ENCODE results near the gene TRAF3IP1.

Gene TRAF3IP1

GRCh38 chr2:238413368-238413767, 93.0 kb downstream of the TRAF3IP1 start:
- no peak for DNase-seq

- DNase-seq: peak; percentile 17
These were observed 94.9 kb downstream of the TRAF3IP1 start for GRCh38 chr2:238415036-238415764.

DNA sequence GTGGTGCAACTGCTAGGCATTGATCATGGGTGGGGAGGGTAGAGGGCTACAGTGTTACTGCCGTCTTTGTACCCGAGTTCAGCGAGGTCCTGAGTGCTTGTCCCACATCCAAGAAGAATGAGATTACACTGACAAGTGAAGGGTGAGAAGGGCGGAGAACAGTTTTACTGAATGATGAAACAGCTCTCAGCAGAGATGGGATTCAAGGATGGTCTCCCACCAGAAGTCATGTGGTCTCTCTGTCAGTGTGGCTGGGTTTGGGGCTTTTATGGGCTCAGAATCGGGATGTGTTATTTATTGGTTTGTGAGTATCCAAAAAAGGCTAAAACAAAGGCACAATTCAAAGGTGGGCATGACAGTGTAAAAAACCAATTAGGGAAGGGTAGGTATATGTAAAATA, 95.6 kb downstream of the TRAF3IP1 start:
- DNase-seq: no peak

DNA sequence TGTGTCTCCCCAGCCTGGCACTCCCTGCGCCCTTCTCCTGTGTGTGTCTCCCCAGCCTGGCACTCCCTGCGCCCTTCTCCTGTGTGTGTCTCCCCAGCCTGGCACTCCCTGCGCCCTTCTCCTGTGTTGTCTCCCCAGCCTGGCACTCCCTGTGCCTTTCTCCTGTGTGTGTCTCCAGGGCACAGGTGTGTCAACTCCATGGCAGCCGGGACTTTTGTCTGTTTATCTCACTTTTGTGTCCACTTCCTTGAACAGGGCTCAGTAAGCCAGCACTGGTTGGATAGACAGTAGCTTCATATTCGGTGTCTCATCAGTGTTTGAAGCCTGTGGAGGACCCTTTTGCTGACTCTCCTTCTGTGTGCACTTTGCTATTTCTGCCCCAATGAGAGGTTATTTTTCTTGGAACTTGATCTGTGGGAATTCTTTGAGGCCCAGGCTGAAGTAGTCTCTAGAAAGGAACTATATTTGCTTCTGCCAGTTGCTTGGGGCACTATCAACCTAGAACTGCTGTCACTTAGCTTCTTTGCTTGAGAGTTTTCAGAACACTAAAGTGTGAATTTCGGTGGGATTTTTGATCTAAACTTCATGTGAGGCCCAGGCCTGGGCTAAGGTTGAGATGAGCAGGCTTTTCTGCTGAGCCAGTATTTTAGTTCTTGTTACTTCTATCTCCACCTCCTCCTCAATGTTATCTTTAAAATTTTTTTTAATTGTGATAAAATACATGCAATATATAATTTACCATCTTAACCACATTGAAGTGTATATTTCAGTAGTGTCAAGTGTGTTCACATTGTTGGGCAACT, 98.1 kb downstream of the TRAF3IP1 start:
- DNase-seq: no peak

- DNase-seq: no peak
These were observed 98.8 kb downstream of the TRAF3IP1 start for GRCh38 chr2:238418999-238419546.

DNA sequence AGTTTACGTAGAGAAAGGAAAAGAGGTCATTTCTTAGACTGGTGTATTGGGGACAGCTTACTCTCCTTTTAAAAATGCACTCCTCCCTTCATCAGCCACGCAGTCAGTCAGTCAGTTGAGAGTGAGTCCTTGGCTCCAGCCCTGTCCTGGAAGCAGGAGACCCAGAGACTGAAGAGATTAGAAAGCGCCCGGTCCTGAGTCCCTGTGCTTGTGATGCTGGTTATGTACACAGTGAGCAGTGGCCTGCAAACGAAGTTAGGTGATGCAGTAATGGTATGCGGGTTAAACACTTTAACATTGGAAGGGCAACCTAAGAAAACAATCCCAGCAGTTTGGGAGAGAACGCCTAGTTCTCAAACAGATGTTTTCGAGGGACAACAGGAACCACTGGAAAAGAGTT, 100.1 kb downstream of the TRAF3IP1 start:
- no peak for DNase-seq

GRCh38 chr2:238420878-238421694, 100.8 kb downstream of the TRAF3IP1 start:
- no peak for DNase-seq

DNA sequence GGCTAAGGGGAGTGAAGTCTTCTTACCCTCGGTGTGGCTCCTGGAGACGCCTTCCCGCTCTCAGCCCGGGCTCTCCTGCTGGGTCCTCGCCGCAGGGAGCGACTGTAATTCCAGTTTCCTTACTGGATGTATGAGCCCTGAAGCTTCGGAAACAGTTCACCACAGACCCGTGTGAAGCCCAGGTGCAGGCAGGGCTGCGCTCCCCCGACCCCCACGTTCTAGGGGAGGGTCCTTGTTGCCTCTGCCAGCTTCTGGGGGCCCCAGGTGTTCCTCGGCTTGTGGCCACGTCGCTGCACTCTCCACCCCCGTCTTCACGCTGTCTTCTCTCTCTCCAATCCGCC, 101.3 kb downstream of the TRAF3IP1 start:
- DNase-seq: no peak

GRCh38 chr2:238422285-238422684, 102.0 kb downstream of the TRAF3IP1 start:
- DNase-seq: no peak

DNA sequence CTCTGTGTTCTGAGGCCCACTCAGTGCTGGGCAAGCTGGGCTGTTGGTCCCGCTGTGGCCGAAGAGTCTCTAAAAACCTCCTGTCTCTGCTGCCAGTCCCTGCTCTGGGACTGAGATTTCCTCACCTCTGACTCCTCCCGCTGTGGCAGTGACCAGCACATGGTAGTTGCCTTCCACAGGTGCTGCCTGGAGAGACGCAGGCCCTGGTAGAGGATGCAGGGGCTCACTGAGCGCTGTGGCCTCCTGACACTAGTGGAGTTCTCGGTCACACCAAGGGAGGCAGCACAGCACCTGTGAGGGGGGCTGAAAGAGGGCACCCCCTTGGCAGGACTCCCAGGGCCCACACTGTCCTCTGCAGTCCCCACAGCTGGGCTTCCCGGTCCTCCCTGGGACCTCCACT, 102.6 kb downstream of the TRAF3IP1 start:
- DNase-seq: no peak

DNA sequence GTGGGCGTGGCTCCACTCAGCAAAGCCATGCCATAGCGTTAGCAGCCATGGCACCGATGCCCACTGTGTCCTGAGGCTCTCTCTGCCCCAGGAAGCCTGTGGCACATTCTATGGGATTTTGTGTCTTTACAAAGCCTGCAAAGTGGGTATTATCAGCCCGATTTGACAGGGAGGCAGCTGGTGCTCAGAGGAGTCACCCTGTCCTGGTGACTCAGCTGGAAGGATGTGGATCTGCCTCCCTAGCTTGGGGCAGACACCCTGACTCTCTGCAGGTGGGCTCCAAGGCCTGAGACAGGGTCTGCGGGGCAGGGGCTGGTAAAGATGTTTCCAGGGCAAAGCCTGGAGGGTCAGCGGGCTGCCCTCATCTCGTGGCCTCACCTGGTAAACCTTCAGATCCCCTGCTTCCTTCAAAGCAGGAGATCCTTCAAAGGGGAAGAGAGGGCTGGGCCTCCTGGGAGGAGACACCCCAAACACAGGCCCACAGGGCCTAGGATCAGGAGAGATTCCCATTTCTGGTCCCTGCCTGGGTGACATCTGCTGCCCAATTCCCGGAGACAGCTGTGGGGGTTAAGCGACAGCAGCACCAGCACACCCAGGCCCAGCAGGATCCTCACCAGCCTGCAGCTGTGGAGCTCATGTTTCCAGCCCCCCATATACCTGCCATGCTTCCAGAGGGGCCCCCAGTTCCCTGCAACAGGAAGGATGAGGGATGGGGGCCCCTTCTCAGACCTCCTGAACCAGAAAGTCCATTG, 103.4 kb downstream of the TRAF3IP1 start:
- DNase-seq: no peak

GRCh38 chr2:238424313-238424700, 104.0 kb downstream of the TRAF3IP1 start:
- no peak for DNase-seq

DNA sequence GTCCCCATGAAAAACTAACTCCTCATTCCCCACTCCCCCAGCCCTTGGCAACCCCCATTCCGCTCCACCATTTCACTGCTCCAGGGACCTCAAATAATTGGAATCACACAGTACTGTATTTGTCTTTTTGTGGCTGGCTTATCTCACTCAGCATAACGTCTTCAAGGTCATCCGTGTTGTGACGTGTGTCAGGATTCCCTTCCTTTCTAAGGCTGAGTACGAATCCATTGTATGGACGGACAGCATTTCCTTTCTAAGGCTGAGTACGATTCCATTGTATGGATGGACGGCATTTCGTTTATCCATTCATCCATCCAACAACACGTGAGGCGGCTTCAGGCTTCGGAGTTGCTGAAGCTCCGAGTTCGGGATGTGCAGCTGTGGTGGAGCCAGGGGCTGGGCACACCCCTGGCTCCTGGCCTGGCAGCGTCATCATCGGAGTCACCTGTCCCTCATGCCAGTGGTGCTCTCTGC, 105.2 kb downstream of the TRAF3IP1 start:
- no peak for DNase-seq

GRCh38 chr2:238425979-238426567, 105.8 kb downstream of the TRAF3IP1 start:
- peak; percentile 77 for DNase-seq

- peak; percentile 91 for DNase-seq
These were observed 106.5 kb downstream of the TRAF3IP1 start, which contains the start of gene ASB1 for GRCh38 chr2:238426568-238427434. TSS of gene ASB1 (plus strand) at chr2:238426927. CDS start at chr2:238427071, 144 bp downstream.

DNA sequence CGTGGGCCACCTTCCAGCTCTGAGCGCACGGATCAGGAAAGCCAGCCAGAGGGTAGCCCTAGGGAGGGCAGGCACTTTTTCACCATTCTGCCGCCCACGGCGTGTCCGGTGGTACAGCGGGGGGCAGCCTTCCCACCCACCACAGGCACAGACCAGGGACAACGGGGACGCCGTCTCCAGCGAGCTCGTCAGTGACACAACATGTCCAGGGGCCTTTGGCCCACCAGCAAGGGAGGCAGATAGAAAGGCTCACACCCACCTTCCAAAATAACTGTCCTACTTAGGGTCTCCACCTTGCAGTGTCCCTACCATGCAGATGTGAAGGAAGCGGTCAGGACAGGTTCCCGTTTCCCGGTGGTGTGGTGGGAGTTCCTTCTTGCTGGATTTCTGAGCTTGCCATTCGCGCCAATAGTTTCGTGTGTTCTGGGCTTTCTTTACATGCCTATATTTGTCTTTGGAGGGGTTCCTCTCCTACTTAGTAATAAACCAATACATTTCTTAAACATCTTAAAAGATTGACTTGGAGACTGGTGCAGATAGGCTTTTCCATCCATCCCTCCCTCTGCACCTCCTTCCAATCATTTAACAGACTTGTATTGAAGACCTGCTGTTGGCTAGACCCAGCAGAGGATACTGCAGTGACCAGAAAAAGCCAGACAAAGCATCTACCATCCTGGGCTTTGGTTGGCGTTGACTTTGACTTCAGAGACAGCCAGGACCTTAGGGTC, 107.3 kb downstream of the TRAF3IP1 start:
- no peak for DNase-seq

GRCh38 chr2:238428866-238429265, 108.5 kb downstream of the TRAF3IP1 start:
- DNase-seq: no peak

DNA sequence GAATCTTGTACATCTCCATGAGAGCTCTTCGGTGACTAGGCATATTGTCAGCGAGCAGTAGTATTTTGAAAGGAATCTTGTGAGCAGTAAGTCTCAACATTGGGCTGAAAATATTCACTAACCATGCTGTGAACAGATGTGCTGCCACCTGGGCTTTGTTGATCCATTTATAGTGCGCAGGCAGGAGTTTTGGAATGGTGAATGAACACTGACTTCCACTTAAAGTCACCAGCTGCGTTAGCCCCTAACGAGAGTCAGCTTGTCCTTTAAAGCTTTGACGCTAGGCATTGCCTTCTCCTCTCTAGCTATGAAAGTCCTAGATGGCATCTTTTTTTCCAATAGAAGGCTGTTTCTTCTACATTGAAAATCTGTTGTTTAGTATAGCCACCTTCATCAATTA, 110.5 kb downstream of the TRAF3IP1 start:
- DNase-seq: peak; percentile 32

GRCh38 chr2:238431456-238431855, 111.1 kb downstream of the TRAF3IP1 start:
- no peak for DNase-seq

GRCh38 chr2:238433300-238433915, 113.1 kb downstream of the TRAF3IP1 start:
- no peak for DNase-seq

Measured in NCI-H82 (cell line).